Measurements from ENCODE around the gene FOSL1.

The FOSL1 gene

GRCh38 chr11:65880844-65881421 is 19.3 kb downstream of the FOSL1 start:
- no peak overlapping the region for H3K9ac ChIP-seq (ENCODE audit: low read depth, low read length, poor library complexity)
- peaks cover 25 to 42% of the 10 kb centered on the region in 2 donors for H3K36me3 ChIP-seq (replicated peaks in 1 of 2; ENCODE audit: control insufficient read depth in 2 of 2, insufficient read depth in 2 of 2, low read length in 2 of 2)
- H2BK120ac ChIP-seq (ENCODE audit: low read depth, low read length): no peak overlapping the region
- H3K27ac ChIP-seq (replicated peaks; ENCODE audit: low read length): no peak overlapping the region
- H4K91ac ChIP-seq (ENCODE audit: low read depth, low read length, poor library complexity): no peak overlapping the region
- no peak overlapping the region for H2BK5ac ChIP-seq (ENCODE audit: low read length)
- no peaks in the 10 kb centered on the region for H3K27me3 ChIP-seq (ENCODE audit: control insufficient read depth in 3 of 3, insufficient read depth in 3 of 3, low read depth in 1 of 3, low read length in 3 of 3)
- no CpG with 5 or more reads among the region's 7 CpGs for WGBS, 2 donors (ENCODE audit: extremely low coverage in 2 of 2, insufficient read length in 2 of 2, insufficient replicate concordance in 1 of 2)
- no peak overlapping the region for H2AFZ ChIP-seq (ENCODE audit: low read length)
- peaks cover 0 to 2% of the 10 kb centered on the region in 2 donors for H3K4me1 ChIP-seq (ENCODE audit: control insufficient read depth in 2 of 2, insufficient read depth in 1 of 2, low read depth in 1 of 2, low read length in 2 of 2)
- no peak overlapping the region for H3K4ac ChIP-seq (ENCODE audit: low read length)
- H2AK5ac ChIP-seq (ENCODE audit: low read depth, low read length): peak overlapping the region; percentile 41
- peak overlapping the region; percentile 41 for H3K18ac ChIP-seq (ENCODE audit: low read length)
- H3K4me2 ChIP-seq (ENCODE audit: insufficient read depth, low read length, poor library complexity, severe bottlenecking): no peak overlapping the region
- peaks cover 0 to 2% of the 10 kb centered on the region in 2 donors for H3K9me3 ChIP-seq (replicated peaks in 1 of 2; ENCODE audit: control insufficient read depth in 2 of 2, insufficient read depth in 1 of 2, low read depth in 1 of 2, low read length in 2 of 2)
- H2BK15ac ChIP-seq (ENCODE audit: low read length): no peak overlapping the region
- DNase-seq (ENCODE audit: low spot score): no peak
- no peak overlapping the region for H3K23ac ChIP-seq (ENCODE audit: low read depth, low read length, poor library complexity)
- no peak overlapping the region for H3K14ac ChIP-seq (ENCODE audit: low read length)
- H4K8ac ChIP-seq (ENCODE audit: low read depth, low read length): no peak overlapping the region
- no peak overlapping the region for H2BK12ac ChIP-seq (ENCODE audit: low read length)
- H3K4me3 ChIP-seq (ENCODE audit: low read length in 2 of 2): no peak overlapping the region
- no peaks in the 10 kb centered on the region for H3K79me1 ChIP-seq (ENCODE audit: low read depth, low read length)

- H3K18ac ChIP-seq (ENCODE audit: low read length): no peak overlapping the region
- H3K4me1 ChIP-seq (ENCODE audit: control insufficient read depth in 2 of 2, insufficient read depth in 1 of 2, low read depth in 1 of 2, low read length in 2 of 2): peaks cover 0 to 2% of the 10 kb centered on the region in 2 donors
- peaks cover 17 to 33% of the 10 kb centered on the region in 2 donors for H3K36me3 ChIP-seq (replicated peaks in 1 of 2; ENCODE audit: control insufficient read depth in 2 of 2, insufficient read depth in 2 of 2, low read length in 2 of 2)
- no peaks in the 10 kb centered on the region for H3K79me1 ChIP-seq (ENCODE audit: low read depth, low read length)
- no peak overlapping the region for H3K27ac ChIP-seq (replicated peaks; ENCODE audit: low read length)
- no peak overlapping the region for H3K4me2 ChIP-seq (ENCODE audit: insufficient read depth, low read length, poor library complexity, severe bottlenecking)
- no peak overlapping the region for H4K8ac ChIP-seq (ENCODE audit: low read depth, low read length)
- H3K9me3 ChIP-seq (replicated peaks in 1 of 2; ENCODE audit: control insufficient read depth in 2 of 2, insufficient read depth in 1 of 2, low read depth in 1 of 2, low read length in 2 of 2): peaks cover 0 to 2% of the 10 kb centered on the region in 2 donors
- H3K27me3 ChIP-seq (ENCODE audit: control insufficient read depth in 3 of 3, insufficient read depth in 3 of 3, low read depth in 1 of 3, low read length in 3 of 3): no peaks in the 10 kb centered on the region
- no peak overlapping the region for H2BK5ac ChIP-seq (ENCODE audit: low read length)
- H3K14ac ChIP-seq (ENCODE audit: low read length): no peak overlapping the region
- H2BK15ac ChIP-seq (ENCODE audit: low read length): no peak overlapping the region
- no peak overlapping the region for H2AFZ ChIP-seq (ENCODE audit: low read length)
- H3K23ac ChIP-seq (ENCODE audit: low read depth, low read length, poor library complexity): peak overlapping the region; percentile 86
- no peak overlapping the region for H2BK120ac ChIP-seq (ENCODE audit: low read depth, low read length)
- no peak overlapping the region for H3K4me3 ChIP-seq (ENCODE audit: low read length in 2 of 2)
- no peak overlapping the region for H3K4ac ChIP-seq (ENCODE audit: low read length)
- H2AK5ac ChIP-seq (ENCODE audit: low read depth, low read length): no peak overlapping the region
- no peak for DNase-seq (ENCODE audit: low spot score)
- H2BK12ac ChIP-seq (ENCODE audit: low read length): no peak overlapping the region
- no peak overlapping the region for H4K91ac ChIP-seq (ENCODE audit: low read depth, low read length, poor library complexity)
- H3K9ac ChIP-seq (ENCODE audit: low read depth, low read length, poor library complexity): no peak overlapping the region
- WGBS, 2 donors (ENCODE audit: extremely low coverage in 2 of 2, insufficient read length in 2 of 2, insufficient replicate concordance in 1 of 2): no CpG with 5 or more reads among the region's 7 CpGs
Measured at GRCh38 chr11:65880027-65880426, 20.2 kb downstream of the FOSL1 start.

GRCh38 chr11:65879617-65880016 is 20.6 kb downstream of the FOSL1 start, which contains the start of gene CTSW:
TSS of gene CTSW (plus strand) at chr11:65879837. CDS start at chr11:65879855, 18 bp downstream.
- peak within 1 kb of the TSS; percentile 86 for H3K23ac ChIP-seq (ENCODE audit: low read depth, low read length, poor library complexity)
- H2AK5ac ChIP-seq (ENCODE audit: low read depth, low read length): no peak within 1 kb of the TSS
- no peak within 1 kb of the TSS for H3K4me2 ChIP-seq (ENCODE audit: insufficient read depth, low read length, poor library complexity, severe bottlenecking)

GRCh38 chr11:65873318-65874156 is 26.7 kb downstream of the FOSL1 start:
- WGBS, 2 donors (ENCODE audit: extremely low coverage in 2 of 2, insufficient read length in 2 of 2, insufficient replicate concordance in 1 of 2): no CpG with 5 or more reads among the region's 54 CpGs
- H3K23ac ChIP-seq (ENCODE audit: low read depth, low read length, poor library complexity): peak overlapping the region; percentile 94
- H4K91ac ChIP-seq (ENCODE audit: low read depth, low read length, poor library complexity): no peak overlapping the region
- H2BK12ac ChIP-seq (ENCODE audit: low read length): peak overlapping the region; percentile 73
- H3K14ac ChIP-seq (ENCODE audit: low read length): no peak overlapping the region
- H2AK5ac ChIP-seq (ENCODE audit: low read depth, low read length): no peak overlapping the region
- H3K27me3 ChIP-seq (ENCODE audit: control insufficient read depth in 3 of 3, insufficient read depth in 3 of 3, low read depth in 1 of 3, low read length in 3 of 3): peaks cover 0 to 5% (median 0%) of the 10 kb centered on the region in 3 experiments
- peaks cover 2% of the 10 kb centered on the region for H3K79me1 ChIP-seq (ENCODE audit: low read depth, low read length)
- H3K4me2 ChIP-seq (ENCODE audit: insufficient read depth, low read length, poor library complexity, severe bottlenecking): peak overlapping the region; percentile 100
- no peak overlapping the region for H2BK120ac ChIP-seq (ENCODE audit: low read depth, low read length)
- H2AFZ ChIP-seq (ENCODE audit: low read length): peak overlapping the region; percentile 86
- H2BK15ac ChIP-seq (ENCODE audit: low read length): no peak overlapping the region
- peak overlapping the region; percentile 40 to 86 for H3K4me3 ChIP-seq (ENCODE audit: low read length in 2 of 2)
- peak overlapping the region; percentile 94 for H3K9ac ChIP-seq (ENCODE audit: low read depth, low read length, poor library complexity)
- H3K4me1 ChIP-seq (ENCODE audit: control insufficient read depth in 2 of 2, insufficient read depth in 1 of 2, low read depth in 1 of 2, low read length in 2 of 2): peaks cover 0 to 22% of the 10 kb centered on the region in 2 donors
- H2BK5ac ChIP-seq (ENCODE audit: low read length): no peak overlapping the region
- DNase-seq (ENCODE audit: low spot score): peak; percentile 92
- H3K18ac ChIP-seq (ENCODE audit: low read length): peak overlapping the region; percentile 93
- H3K36me3 ChIP-seq (replicated peaks in 1 of 2; ENCODE audit: control insufficient read depth in 2 of 2, insufficient read depth in 2 of 2, low read length in 2 of 2): no peaks in the 10 kb centered on the region
- H4K8ac ChIP-seq (ENCODE audit: low read depth, low read length): no peak overlapping the region
- peaks cover 0 to 2% of the 10 kb centered on the region in 2 donors for H3K9me3 ChIP-seq (replicated peaks in 1 of 2; ENCODE audit: control insufficient read depth in 2 of 2, insufficient read depth in 1 of 2, low read depth in 1 of 2, low read length in 2 of 2)
- no peak overlapping the region for H3K4ac ChIP-seq (ENCODE audit: low read length)
- peak overlapping the region; percentile 34 for H3K27ac ChIP-seq (replicated peaks; ENCODE audit: low read length)

More at GRCh38 chr11:65879617-65880016, 20.6 kb downstream of the FOSL1 start, which contains the start of gene CTSW:
- Histone ChIP-seq H3K36me3 (replicated peaks in 1 of 2; ENCODE audit: control insufficient read depth in 2 of 2, insufficient read depth in 2 of 2, low read length in 2 of 2) (peaks cover 17 to 29% of the 10 kb centered on the region in 2 donors), H3K79me1 (ENCODE audit: low read depth, low read length) (no peaks in the 10 kb centered on the region), H3K9ac (ENCODE audit: low read depth, low read length, poor library complexity) (no peak within 1 kb of the TSS), H2BK5ac (ENCODE audit: low read length) (no peak within 1 kb of the TSS), H2BK120ac (ENCODE audit: low read depth, low read length) (no peak within 1 kb of the TSS), H2BK12ac (ENCODE audit: low read length) (no peak within 1 kb of the TSS), H4K8ac (ENCODE audit: low read depth, low read length) (no peak within 1 kb of the TSS), H3K4me3 (ENCODE audit: low read length in 2 of 2) (no peak within 1 kb of the TSS), H4K91ac (ENCODE audit: low read depth, low read length, poor library complexity) (no peak within 1 kb of the TSS), H2AFZ (ENCODE audit: low read length) (no peak within 1 kb of the TSS), H2BK15ac (ENCODE audit: low read length) (no peak within 1 kb of the TSS), H3K4me1 (ENCODE audit: control insufficient read depth in 2 of 2, insufficient read depth in 1 of 2, low read depth in 1 of 2, low read length in 2 of 2) (peaks cover 0 to 2% of the 10 kb centered on the region in 2 donors), H3K18ac (ENCODE audit: low read length) (peak within 1 kb of the TSS; percentile 42), H3K14ac (ENCODE audit: low read length) (no peak within 1 kb of the TSS), H3K27ac (replicated peaks; ENCODE audit: low read length) (no peak within 1 kb of the TSS), H3K4ac (ENCODE audit: low read length) (no peak within 1 kb of the TSS), H3K27me3 (ENCODE audit: control insufficient read depth in 3 of 3, insufficient read depth in 3 of 3, low read depth in 1 of 3, low read length in 3 of 3) (no peaks in the 10 kb centered on the region), H3K9me3 (replicated peaks in 1 of 2; ENCODE audit: control insufficient read depth in 2 of 2, insufficient read depth in 1 of 2, low read depth in 1 of 2, low read length in 2 of 2) (peaks cover 0 to 2% of the 10 kb centered on the region in 2 donors)
- no peak for DNase-seq (ENCODE audit: low spot score)
- WGBS, 2 donors (ENCODE audit: extremely low coverage in 2 of 2, insufficient read length in 2 of 2, insufficient replicate concordance in 1 of 2): no CpG with 5 or more reads among the region's 7 CpGs
